Smooth muscle cell of the brain vasculature (primary cell): ENCODE results near the gene AQP5.
"Not testable (repeated sequence)": the region's sequence is repeated elsewhere in the genome, so short reads cannot be mapped to it uniquely, and the experiment has no call there.

ENCODE experiments used
- DNase-seq: peaks from one replicate; pipeline ENCODE4 v3.0.0-alpha.2; 2012; ENCODE audit warnings: low read depth, low spot score

Gene AQP5

DNA sequence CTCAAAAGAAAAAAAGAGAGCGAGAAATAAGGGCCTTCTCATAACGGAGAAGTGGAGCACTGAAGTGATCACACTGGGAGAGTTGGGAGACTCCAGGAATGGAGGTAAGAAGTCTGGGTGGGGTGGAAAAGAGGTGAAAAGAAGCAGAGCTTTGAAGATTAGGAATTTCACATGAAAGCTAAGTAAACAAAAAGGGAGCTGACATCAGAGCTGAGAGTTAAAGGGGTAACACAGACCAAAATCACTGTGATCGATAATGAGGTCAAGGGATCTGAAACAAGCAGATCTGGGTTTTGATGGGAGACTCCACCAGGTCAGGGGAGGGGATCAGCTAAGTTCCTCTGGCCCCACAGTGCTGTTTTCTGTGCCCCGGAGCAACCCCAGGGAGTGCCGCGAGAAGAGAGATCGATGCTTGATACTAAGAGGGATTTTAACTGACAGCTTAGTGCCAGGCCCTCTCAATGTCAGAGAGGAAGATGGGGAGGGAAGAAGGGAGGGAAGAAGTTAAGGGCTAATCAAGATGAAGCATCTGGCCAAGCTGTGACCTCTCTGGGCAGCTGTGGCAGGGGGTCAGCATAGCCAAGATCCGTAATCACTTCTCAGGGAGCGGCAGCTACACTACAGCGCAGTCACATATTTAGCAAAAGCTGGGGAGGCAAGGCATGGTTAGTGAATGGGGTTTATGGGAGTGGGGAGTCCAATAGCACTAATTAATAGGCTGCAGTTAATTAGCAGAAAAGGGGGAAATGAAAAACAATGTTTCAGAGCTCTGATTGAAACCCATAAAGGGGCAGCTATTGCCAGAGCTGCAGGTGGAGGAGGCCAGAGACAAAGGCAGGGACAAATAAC is 19.1 kb downstream of the AQP5 start:
- DNase-seq = no peak

DNA sequence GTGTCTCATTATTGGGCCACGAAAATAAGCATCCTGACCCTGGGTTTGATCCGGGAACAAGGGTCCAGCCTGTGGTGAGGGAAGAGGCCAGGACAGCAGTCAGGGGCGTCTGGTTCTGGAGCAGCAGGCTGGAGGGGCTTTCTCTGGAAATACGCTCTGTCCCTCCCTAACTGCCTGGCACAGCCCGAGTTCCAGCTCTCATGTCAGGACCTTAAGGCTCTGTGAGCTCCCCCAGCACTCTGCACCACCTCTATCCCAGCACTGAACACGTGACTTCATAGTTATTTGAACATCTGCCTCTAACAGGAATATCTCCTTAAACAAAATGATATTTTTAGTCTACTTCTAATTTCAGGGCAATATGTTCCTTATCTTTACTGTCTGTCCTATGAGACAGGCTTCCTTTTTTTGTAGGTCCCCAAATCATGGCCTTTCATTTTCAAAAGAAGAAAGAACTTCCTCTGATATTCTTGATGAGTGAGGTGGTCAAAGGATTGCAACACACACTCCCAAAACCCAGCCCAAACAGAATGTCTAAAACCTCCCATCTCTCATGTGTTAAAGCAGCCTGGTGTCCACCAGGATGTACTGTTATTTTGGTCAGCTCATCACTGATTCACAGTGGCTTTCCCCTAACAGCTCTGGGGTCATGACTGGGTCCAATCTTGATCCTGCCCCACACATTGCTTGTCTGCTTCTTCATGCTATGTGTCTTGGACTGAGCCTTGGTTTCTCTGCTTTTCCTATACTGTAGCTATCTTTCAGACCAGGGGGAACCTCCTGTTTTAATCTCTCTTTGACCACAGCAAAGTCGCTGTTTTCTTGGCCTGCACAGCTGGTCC is 20.8 kb downstream of the AQP5 start:
- DNase-seq = no peak

DNA sequence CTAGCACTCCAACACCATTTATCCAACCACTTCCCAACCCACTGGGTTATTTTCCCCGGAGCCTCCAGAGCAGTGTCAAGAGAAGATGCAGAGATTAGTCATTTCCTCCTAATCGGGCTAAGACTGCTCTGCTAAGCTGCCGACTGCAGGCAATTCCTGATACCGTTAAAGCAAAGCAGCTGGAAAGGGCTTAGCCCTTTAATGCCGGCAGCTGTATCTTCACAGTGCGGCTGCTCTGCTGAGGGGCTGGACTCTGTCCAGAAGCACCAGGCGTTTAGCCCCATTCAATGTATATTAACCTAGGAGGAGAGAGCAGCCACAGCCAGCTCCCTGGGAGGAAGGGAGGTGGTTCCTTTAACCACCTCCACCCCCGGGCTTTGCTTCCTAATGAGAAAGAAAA is 22.2 kb downstream of the AQP5 start:
- DNase-seq = peak; percentile 57

DNA sequence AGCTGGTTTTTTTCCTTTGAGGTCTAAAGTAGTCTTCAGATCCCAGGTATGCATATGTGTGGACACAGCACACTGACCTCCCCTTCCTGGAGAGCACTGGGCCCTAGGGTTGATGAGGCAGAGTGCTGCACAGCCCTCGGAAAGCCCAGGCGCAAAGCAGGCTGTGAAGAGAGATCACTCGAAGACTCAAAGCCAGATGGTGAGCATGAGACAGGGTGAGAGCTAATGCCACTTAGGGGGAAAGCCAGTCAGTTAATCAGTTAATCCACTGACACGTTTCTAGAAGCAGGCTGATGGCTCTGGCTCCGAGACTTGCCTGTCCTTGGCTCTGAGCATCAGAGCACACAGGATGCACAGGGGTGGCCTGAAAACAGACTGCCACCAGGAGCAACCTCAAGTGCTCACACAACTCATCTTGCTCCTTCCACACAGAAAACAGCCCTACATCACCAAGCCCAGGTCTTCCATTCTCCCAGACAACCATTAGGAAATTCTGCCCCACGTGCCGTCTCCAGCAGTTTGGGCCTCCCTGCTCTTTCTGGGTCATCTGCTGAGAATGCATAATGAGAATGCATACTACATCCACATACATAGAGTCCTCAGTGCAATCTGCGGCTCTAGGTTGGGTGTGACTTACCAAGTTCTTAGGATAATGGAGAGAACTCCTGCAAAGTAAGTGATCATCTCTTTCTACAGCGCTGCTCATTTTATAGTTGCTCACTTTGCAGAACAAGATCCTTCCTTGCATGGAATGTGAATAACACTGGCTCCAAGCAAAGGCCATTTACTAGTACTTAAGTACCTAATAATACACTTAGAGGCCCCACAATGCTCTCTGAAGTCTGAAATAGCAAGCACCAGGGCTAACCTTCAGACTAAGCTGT is 23.0 kb downstream of the AQP5 start:
- DNase-seq = no peak

DNA sequence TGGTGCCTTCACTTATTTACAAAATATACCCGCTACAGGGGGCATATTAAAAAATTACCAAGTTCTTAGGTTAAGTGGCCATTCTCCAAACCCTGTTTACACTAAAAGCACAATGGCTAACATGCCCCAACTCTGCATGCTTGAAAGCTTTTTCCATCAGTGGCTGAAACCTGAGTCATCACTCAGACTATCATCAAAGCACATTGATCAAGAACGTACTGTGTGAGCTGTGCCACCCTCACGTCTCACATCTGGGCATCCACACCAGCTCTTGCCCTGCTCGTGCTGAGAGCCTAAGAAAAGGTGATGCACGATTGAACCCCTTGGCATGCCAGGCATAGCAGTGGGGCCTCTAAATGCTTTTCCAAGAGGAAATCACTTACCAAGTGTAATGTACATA is 24.3 kb downstream of the AQP5 start:
- no peak for DNase-seq

DNA sequence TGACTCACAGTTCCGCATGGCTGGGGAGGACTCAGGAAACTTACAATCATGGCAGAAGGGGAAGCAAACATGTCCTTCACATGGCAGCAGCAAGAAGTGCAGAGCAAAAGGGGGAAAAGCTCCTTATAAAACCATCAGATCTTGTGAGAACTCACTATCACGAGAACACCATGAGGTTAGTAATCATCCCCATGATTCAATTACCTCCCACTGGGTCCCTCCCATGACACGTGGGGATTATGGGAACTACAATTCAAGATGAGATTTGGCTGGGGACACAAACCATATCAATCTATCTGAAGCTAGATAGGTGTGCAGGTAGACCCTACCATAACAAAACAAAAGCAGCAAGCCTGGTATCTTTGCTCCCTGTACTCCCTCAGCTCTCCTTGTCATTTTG is 24.8 kb downstream of the AQP5 start:
- DNase-seq = not testable (repeated sequence)

DNA sequence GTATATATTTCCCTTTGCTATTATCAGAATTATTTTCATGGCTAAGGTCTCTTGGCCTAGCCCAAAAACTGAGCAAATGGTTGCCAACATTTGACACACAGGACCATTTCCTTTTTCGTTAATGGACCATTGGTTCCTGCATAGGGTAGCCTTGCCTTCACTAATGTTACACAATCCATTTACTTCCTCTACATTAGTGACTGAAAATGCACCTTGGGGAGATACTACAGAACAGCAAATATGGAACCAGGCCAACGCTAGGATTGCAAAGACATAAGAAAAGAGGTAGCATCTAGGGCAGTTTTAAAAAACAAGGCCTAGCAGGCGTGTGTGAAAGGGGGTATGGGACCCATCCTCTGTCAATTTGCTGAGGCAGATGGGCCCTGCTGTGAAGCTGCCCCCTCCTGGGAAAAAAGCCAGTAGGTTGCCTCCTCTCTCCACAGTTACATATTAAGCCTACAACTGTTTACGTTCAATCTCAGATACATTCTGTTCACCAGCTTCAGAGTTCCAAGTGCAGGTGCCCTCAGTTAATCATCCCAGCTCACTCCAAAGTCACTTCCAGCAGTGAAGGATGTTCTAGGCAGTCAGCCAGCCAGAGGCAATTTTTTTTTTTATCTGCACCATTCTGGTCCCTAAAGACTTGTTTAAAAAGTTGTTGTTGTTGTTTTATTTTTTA is 26.1 kb downstream of the AQP5 start:
- peak; percentile 10 for DNase-seq

DNA sequence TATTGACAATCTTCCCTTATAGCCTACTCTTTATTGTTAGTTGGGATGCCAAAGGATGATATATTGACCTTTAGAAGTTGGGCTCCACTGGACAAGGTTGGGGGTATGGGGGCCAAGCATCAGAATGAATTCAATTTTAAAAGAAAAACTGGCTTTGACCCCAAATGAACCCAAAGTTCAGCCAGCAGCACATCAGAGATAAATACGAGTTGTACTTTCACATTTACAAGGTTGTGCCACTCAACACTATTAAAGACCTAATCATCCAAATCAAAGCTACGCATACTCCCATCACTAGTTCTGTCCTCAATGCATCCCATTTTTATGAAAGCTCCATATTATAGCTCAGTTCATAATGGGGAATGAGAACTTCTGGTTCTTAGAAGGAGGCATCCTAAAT is 27.7 kb downstream of the AQP5 start:
- DNase-seq = not testable (repeated sequence)

DNA sequence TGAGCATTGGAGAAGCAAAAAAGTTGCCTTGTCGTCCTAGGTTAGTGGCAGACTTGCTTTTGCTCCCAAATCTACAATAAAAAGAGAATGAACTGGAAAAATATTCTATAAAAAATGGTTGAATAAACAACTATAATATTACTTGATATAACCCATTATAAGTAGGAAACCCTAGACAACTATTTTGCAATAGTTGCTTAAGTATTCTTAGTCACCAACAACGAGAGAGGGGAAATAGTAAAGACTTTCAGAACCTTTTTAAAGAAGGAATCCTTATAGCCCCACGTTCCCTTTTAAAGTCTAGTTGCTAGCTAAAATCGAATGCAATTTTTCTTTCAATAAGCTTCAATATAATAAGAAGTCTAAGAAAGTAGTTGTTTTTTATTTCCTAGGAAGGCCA is 28.6 kb downstream of the AQP5 start:
- no peak for DNase-seq

DNA sequence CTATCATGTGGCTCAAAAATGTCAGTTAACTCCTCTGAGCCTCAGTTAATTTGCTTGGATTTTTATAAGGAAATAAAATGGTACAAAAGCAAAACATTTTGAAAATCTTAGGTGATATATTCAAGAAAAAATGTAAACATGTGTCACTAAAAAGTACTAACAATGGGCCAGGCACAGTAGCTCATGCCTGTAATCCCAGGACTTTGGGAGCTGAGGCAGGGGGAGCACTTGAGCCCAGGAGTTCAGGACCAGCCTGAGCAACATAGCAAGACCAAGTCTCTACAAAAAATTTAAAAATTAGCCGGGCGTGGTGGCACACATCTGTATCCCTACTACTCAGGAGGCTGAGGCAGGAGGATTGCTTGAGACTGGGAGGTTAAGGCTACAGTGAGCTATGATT is 36.8 kb downstream of the AQP5 start:
- no peak for DNase-seq

DNA sequence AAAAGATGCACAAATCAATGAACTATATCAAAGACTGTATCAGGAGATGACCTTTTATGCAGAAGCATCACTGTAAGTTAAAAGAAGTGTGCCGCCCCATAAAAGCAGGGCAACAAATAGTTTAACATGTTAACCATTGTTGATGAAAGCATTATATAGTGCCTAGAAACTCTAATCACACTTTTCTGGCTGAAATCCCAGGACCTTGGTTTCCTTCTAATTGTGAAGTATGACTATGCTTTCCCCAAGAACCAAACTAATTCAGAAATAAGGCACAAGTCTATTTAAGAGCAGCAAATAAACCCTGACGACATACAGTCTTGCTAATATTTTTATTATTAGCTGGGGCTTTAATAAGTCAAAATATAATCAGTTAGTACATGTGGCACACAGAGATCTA is 41.9 kb downstream of the AQP5 start:
- no peak for DNase-seq

DNA sequence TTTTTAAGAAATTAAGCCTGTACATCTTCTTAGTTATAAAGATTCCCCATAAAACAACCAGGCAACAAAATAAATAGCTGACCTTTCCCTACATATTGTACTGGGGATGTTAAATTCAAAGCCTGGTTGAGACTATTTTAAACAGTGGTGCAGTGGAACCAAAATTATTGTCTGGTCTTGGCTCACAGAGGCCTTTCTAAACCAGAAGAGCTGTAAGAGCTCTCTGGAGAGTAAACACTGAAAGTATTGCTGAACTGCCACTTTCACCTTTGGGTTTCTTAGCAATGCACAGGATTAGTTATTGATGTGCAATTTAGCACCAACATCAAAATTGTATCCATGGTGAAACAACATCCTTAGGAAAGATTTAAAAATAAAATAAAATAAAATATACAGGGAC is 43.0 kb downstream of the AQP5 start:
- no peak for DNase-seq

DNA sequence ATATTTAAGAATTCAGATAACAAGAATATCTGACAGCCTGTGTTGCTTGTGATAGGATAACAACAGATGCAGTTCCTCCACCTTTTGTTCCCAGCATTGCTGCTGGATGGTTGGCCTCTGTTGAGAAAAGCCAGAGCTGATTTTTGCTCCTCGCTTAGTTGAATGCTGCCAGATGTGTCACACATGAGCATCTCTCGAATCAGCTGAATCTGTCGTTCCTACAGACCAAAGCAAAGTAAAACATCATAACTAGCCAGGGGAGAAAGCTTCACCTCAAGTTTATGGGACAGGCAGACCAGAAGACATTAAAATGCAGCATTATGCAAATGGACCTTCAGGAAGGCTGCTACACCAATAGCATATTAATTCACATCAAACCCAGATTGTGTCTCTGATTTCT is 43.5 kb downstream of the AQP5 start:
- no peak for DNase-seq

DNA sequence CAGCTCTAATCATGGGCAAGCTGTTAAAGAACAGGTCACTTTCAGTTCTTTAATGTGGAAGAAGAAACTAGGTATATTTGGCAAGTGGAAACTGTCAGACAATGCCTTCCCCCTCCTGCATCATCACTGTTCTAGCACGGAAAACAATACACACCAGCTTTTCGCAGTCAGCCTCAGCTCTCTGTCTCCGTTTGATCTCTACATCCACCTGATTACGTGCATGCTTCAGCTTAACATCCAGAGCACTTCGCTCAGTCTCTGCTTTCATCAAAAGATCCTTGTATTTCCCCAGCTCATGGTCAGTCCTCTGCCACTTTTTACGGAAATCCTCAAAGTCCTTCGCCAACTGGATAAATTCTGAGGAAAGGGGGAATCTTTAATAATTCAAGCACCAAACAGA is 44.6 kb downstream of the AQP5 start:
- DNase-seq = no peak

DNA sequence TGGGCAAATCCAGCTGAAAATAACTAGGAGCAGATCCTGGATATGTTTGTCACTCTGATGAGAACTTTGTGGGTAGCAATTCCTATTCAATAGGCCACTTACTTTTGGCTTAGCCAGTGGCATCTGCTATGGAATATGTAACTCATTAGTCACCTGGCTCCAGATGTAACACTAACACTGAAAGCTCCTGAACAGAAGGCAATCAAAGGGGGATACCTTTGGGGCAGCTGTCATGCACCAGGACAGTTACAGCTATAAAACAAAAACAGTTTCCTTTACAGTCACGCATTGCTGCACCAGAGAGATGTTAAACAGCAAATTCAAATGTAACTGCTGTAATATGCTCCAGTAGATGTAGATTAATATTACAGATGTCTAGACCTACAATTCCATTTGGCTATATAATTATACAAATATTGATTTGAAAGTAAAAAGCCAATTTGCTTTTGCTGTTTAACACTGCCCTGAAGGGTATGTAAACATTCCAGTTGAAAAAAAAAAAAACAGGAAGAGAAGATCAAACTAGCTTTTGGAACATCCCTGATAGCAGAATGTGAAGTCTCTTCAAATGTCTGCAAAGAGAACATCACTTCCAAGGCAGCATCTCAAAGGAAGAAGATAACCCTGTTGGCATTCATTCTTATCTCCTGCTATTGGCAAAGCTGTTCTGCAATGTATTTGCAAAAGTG is 45.2 kb downstream of the AQP5 start:
- DNase-seq = no peak

DNA sequence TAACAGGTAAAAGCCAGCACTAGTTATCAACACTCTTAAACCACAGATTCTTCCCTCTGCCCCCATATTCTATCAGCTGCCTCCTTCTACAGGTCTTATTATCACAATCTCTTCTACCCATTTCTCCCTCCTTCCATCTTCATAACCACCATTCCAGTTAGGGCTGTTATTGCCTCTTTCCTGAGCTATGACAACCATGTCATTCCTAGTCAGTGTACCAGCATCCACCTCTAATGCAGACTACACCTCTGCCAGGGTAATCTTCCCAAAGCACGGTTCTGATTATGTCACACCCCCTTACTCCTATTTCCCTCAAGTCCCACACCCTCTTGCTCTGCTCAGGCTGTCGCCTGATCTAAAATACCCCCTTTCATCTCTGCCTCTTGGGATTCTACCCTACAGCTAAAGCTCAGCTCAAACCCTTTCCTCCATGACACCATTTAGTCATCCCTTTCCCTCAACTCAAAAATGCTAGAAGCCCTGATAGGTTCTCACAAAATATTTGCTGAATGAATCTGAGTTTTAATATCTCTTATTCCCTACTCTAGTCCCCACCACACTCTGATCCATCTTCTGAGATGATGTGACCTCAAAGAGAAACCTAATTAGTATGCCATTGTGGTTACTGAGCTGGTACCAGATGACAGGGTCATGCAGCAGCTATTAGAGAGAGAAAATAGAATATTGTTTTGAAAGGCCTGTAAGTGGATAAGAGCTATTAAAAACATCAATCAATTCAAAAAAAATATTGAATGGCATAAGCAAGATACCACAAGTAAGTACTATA is 51.9 kb downstream of the AQP5 start:
- no peak for DNase-seq

DNA sequence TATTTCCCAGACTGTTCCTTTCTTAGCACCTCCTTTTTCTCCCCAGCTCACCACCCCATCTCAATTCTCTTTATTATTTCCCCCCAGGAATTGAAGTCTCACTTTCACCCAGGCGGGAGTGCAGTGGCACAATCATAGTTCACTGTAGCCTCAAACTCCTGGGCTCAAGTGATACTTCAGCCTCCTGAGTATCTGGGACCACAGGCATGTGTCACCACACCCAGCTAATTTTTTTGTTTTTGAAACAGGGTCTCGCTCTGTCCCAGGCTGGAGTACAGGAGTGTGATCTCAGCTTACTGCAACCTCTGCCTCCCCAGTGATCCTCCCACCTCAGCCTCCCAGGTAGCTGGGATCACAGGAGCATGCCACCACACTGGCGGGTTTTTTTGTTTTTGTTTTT is 52.7 kb downstream of the AQP5 start:
- no peak for DNase-seq
